ENCODE results near the gene MLC1. TPM values are rescaled to one million over a fixed set of nuclear protein-coding genes. Genes with fewer than 3 reads are reported as not detected.
A peak's percentile ranks its signal among the peaks of the same experiment; 100 is the strongest.

The MLC1 gene
- total RNA-seq, 1 donor from 2014 or later: 0.50 TPM

GRCh38 chr22:50063589-50064393 lies 21.4 kb downstream of the MLC1 start:
- Mint-ChIP-seq H3K9me3 (ENCODE audit: low read depth) (no peaks in the 10 kb centered on the region), H3K4me3 (ENCODE audit: unreplicated experiment) (no peak overlapping the region), H3K27me3 (ENCODE audit: low read depth) (peaks cover 1% of the 10 kb centered on the region), H3K4me1 (ENCODE audit: low read depth) (peaks cover 12% of the 10 kb centered on the region), H3K36me3 (ENCODE audit: low read depth) (no peaks in the 10 kb centered on the region), H3K27ac (ENCODE audit: unreplicated experiment) (no peak overlapping the region)
- TF ChIP-seq, protein P1, sequence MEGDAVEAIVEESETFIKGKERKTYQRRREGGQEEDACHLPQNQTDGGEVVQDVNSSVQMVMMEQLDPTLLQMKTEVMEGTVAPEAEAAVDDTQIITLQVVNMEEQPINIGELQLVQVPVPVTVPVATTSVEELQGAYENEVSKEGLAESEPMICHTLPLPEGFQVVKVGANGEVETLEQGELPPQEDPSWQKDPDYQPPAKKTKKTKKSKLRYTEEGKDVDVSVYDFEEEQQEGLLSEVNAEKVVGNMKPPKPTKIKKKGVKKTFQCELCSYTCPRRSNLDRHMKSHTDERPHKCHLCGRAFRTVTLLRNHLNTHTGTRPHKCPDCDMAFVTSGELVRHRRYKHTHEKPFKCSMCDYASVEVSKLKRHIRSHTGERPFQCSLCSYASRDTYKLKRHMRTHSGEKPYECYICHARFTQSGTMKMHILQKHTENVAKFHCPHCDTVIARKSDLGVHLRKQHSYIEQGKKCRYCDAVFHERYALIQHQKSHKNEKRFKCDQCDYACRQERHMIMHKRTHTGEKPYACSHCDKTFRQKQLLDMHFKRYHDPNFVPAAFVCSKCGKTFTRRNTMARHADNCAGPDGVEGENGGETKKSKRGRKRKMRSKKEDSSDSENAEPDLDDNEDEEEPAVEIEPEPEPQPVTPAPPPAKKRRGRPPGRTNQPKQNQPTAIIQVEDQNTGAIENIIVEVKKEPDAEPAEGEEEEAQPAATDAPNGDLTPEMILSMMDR (IDR thresholded peaks at IDR 0.05): no peak
- no peak for DNase-seq (ENCODE audit: low spot score)

GRCh38 chr22:50062509-50063135 lies 22.6 kb downstream of the MLC1 start:
- H3K27me3 Mint-ChIP-seq (ENCODE audit: low read depth): no peaks in the 10 kb centered on the region
- H3K27ac Mint-ChIP-seq (ENCODE audit: unreplicated experiment): no peak overlapping the region
- no peaks in the 10 kb centered on the region for H3K9me3 Mint-ChIP-seq (ENCODE audit: low read depth)

DNA sequence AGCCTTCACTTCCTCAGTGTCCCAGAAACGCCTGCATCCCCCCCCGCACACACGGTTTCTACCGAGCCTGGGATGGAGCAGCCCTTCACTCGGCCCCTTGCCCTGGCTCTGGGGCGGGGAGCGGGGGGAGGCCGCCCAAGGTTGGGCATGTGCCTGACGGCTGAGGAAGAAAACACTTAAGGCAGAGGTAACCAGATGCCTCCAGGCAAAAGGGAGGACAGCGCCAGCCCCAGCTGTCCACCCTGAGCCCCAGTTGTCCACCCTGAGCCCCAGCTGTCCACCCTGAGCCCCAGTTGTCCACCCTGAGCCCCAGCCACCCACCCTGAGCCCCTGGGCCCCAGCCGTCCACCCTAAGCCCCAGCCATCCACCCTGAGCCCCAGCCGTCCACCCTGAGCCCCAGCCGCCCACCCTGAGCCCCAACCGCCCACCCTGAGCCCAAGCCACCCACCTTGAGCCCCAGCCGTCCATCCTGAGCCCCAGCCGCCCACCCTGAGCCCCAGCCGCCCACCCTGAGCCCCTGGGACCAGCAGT lies 23.3 kb downstream of the MLC1 start:
- H3K4me3 Mint-ChIP-seq (ENCODE audit: unreplicated experiment): no peak overlapping the region
- peak; percentile 78 for DNase-seq (ENCODE audit: low spot score)
- H3K9me3 Mint-ChIP-seq (ENCODE audit: low read depth): no peaks in the 10 kb centered on the region
- H3K27ac Mint-ChIP-seq (ENCODE audit: unreplicated experiment): no peak overlapping the region
- TF ChIP-seq, protein P1 (IDR thresholded peaks at IDR 0.05): no peak
- no peaks in the 10 kb centered on the region for H3K27me3 Mint-ChIP-seq (ENCODE audit: low read depth)
- peaks cover 13% of the 10 kb centered on the region for H3K4me1 Mint-ChIP-seq (ENCODE audit: low read depth)
- H3K36me3 Mint-ChIP-seq (ENCODE audit: low read depth): no peaks in the 10 kb centered on the region

More at GRCh38 chr22:50062509-50063135, 22.6 kb downstream of the MLC1 start:
- DNase-seq (ENCODE audit: low spot score): peak; percentile 91
- H3K36me3 Mint-ChIP-seq (ENCODE audit: low read depth): no peaks in the 10 kb centered on the region
- peaks cover 13% of the 10 kb centered on the region for H3K4me1 Mint-ChIP-seq (ENCODE audit: low read depth)
- H3K4me3 Mint-ChIP-seq (ENCODE audit: unreplicated experiment): no peak overlapping the region
- TF ChIP-seq, protein P1 (IDR thresholded peaks at IDR 0.05): no peak

GRCh38 chr22:50061141-50061823 lies 23.9 kb downstream of the MLC1 start:
- Mint-ChIP-seq H3K4me3 (ENCODE audit: unreplicated experiment) (no peak overlapping the region), H3K4me1 (ENCODE audit: low read depth) (peaks cover 13% of the 10 kb centered on the region), H3K27me3 (ENCODE audit: low read depth) (no peaks in the 10 kb centered on the region), H3K36me3 (ENCODE audit: low read depth) (no peaks in the 10 kb centered on the region), H3K9me3 (ENCODE audit: low read depth) (no peaks in the 10 kb centered on the region), H3K27ac (ENCODE audit: unreplicated experiment) (no peak overlapping the region)
- TF ChIP-seq, protein P1 (IDR thresholded peaks at IDR 0.05): no peak
- DNase-seq (ENCODE audit: low spot score): no peak

Data from chondrocyte (in vitro differentiated cells).